Activated naive CD4-positive, alpha-beta T cell treated with anti-CD3 and anti-CD28 coated beads, Interleukin-2, amount 50 U/mL, for 24 hours (primary cell): ENCODE measurements around the gene NEK3.
"Not testable (repeated sequence)": the region's sequence is repeated elsewhere in the genome, so short reads cannot be mapped to it uniquely, and the experiment has no call there.

Source experiments
- H3K27ac Mint-ChIP-seq: one replicate; pipeline ENCODE4 v1.8.0; 2021; ENCODE audit warnings: mild to moderate bottlenecking, mixed read lengths
- H3K27me3 Mint-ChIP-seq: one replicate; pipeline ENCODE4 v1.8.0; 2021; ENCODE audit warnings: mixed read lengths
- H3K36me3 Mint-ChIP-seq: one replicate; pipeline ENCODE4 v1.8.0; 2021; ENCODE audit warnings: mixed read lengths
- H3K4me1 Mint-ChIP-seq: one replicate; pipeline ENCODE4 v1.8.0; 2021; ENCODE audit warnings: mixed read lengths
- H3K4me3 Mint-ChIP-seq: one replicate; pipeline ENCODE4 v1.8.0; 2021; ENCODE audit warnings: mild to moderate bottlenecking, mixed read lengths
- H3K9me3 Mint-ChIP-seq: one replicate; pipeline ENCODE4 v1.8.0; 2021; ENCODE audit warnings: mixed read lengths

The NEK3 gene

GRCh38 chr13:52103386-52103785 is 56.0 kb downstream of the NEK3 start:
- H3K27ac Mint-ChIP-seq: no peak overlapping the region
- H3K4me3 Mint-ChIP-seq: no peak overlapping the region
- no peaks in the 10 kb centered on the region for H3K4me1 Mint-ChIP-seq
- H3K9me3 Mint-ChIP-seq: no peaks in the 10 kb centered on the region
- no peaks in the 10 kb centered on the region for H3K36me3 Mint-ChIP-seq
- H3K27me3 Mint-ChIP-seq: peaks cover 3% of the 10 kb centered on the region

GRCh38 chr13:52102423-52102822 is 57.0 kb downstream of the NEK3 start:
- not testable (repeated sequence) for H3K27ac Mint-ChIP-seq, H3K27me3 Mint-ChIP-seq, H3K4me1 Mint-ChIP-seq, H3K36me3 Mint-ChIP-seq, H3K9me3 Mint-ChIP-seq, H3K4me3 Mint-ChIP-seq

GRCh38 chr13:52097197-52097596 is 62.2 kb downstream of the NEK3 start:
- no peaks in the 10 kb centered on the region for H3K9me3 Mint-ChIP-seq
- no peak overlapping the region for H3K4me3 Mint-ChIP-seq
- H3K27ac Mint-ChIP-seq: no peak overlapping the region
- H3K4me1 Mint-ChIP-seq: no peaks in the 10 kb centered on the region
- no peaks in the 10 kb centered on the region for H3K36me3 Mint-ChIP-seq
- peaks cover 3% of the 10 kb centered on the region for H3K27me3 Mint-ChIP-seq

- H3K36me3 Mint-ChIP-seq: no peaks in the 10 kb centered on the region
- H3K4me3 Mint-ChIP-seq: no peak overlapping the region
- H3K9me3 Mint-ChIP-seq: no peaks in the 10 kb centered on the region
- no peaks in the 10 kb centered on the region for H3K4me1 Mint-ChIP-seq
- H3K27ac Mint-ChIP-seq: no peak overlapping the region
- peaks cover 5% of the 10 kb centered on the region for H3K27me3 Mint-ChIP-seq
Observed at GRCh38 chr13:52096748-52097147, 62.6 kb downstream of the NEK3 start.

- Mint-ChIP-seq H3K4me1 (no peaks in the 10 kb centered on the region), H3K36me3 (no peaks in the 10 kb centered on the region), H3K27ac (no peak overlapping the region), H3K27me3 (peaks cover 3% of the 10 kb centered on the region), H3K4me3 (no peak overlapping the region), H3K9me3 (no peaks in the 10 kb centered on the region)
Observed at GRCh38 chr13:52096062-52096461, 63.3 kb downstream of the NEK3 start.

- Mint-ChIP-seq H3K9me3 (no peaks in the 10 kb centered on the region), H3K4me1 (no peaks in the 10 kb centered on the region), H3K36me3 (no peaks in the 10 kb centered on the region), H3K4me3 (no peak overlapping the region), H3K27ac (no peak overlapping the region), H3K27me3 (peaks cover 3% of the 10 kb centered on the region)
Observed at GRCh38 chr13:52092087-52092486, 67.3 kb downstream of the NEK3 start.

- no peak overlapping the region for H3K4me3 Mint-ChIP-seq
- H3K4me1 Mint-ChIP-seq: no peaks in the 10 kb centered on the region
- peaks cover 3% of the 10 kb centered on the region for H3K27me3 Mint-ChIP-seq
- no peaks in the 10 kb centered on the region for H3K36me3 Mint-ChIP-seq
- H3K9me3 Mint-ChIP-seq: no peaks in the 10 kb centered on the region
- H3K27ac Mint-ChIP-seq: no peak overlapping the region
Observed at GRCh38 chr13:52091473-52091872, 67.9 kb downstream of the NEK3 start.

GRCh38 chr13:52085421-52085820 is 74.0 kb downstream of the NEK3 start:
- H3K9me3 Mint-ChIP-seq: no peaks in the 10 kb centered on the region
- H3K27me3 Mint-ChIP-seq: peaks cover 1% of the 10 kb centered on the region
- no peaks in the 10 kb centered on the region for H3K36me3 Mint-ChIP-seq
- H3K4me1 Mint-ChIP-seq: no peaks in the 10 kb centered on the region
- no peak overlapping the region for H3K27ac Mint-ChIP-seq
- no peak overlapping the region for H3K4me3 Mint-ChIP-seq

GRCh38 chr13:52084981-52085380 is 74.4 kb downstream of the NEK3 start:
- H3K4me3 Mint-ChIP-seq, H3K4me1 Mint-ChIP-seq, H3K27ac Mint-ChIP-seq, H3K36me3 Mint-ChIP-seq, H3K9me3 Mint-ChIP-seq, H3K27me3 Mint-ChIP-seq: not testable (repeated sequence)
